ENCODE results near the gene SEC14L5.

DNA sequence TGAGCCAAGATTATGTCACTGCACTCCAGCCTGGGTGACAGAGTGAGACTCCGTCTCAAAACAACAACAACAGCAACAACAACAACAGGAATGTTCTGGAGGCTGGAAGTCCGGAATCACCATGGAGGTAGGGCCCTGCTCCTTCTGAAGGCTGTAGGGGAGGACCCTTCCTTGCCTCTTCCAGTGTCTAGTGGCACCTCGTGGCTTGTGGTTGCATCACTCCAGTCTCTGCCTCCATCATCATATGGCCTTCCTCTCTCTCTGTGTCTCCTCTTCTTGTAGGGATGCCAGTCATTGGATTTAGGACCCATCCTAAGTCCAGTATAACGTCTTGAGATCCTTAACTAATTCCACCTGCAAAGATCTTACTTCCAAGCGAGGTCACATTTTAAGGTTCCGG is 61.6 kb downstream of the SEC14L5 start:
- TF ChIP-seq, protein P1, sequence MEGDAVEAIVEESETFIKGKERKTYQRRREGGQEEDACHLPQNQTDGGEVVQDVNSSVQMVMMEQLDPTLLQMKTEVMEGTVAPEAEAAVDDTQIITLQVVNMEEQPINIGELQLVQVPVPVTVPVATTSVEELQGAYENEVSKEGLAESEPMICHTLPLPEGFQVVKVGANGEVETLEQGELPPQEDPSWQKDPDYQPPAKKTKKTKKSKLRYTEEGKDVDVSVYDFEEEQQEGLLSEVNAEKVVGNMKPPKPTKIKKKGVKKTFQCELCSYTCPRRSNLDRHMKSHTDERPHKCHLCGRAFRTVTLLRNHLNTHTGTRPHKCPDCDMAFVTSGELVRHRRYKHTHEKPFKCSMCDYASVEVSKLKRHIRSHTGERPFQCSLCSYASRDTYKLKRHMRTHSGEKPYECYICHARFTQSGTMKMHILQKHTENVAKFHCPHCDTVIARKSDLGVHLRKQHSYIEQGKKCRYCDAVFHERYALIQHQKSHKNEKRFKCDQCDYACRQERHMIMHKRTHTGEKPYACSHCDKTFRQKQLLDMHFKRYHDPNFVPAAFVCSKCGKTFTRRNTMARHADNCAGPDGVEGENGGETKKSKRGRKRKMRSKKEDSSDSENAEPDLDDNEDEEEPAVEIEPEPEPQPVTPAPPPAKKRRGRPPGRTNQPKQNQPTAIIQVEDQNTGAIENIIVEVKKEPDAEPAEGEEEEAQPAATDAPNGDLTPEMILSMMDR (IDR thresholded peaks at IDR 0.05) = no peak
- TF ChIP-seq POLR2A (IDR thresholded peaks at IDR 0.05) = no peak
